Neural cell (in vitro differentiated cells): ENCODE results near the gene B3GAT2.

Experiments used
- CTCF ChIP-seq: fragments of 450-650 bp; IDR thresholded peaks from 2 replicates; pipeline ENCODE4 v1.5.1; 2014; ENCODE audit warnings: antibody characterized with exemption, mild to moderate bottlenecking, moderate library complexity; ENCODE audit not compliant: poor library complexity, severe bottlenecking
- EP300 ChIP-seq: fragments of 450-650 bp; conservative IDR thresholded peaks from 2 replicates; pipeline ENCODE4 v1.6.1; 2014; ENCODE audit warnings: antibody characterized with exemption, mild to moderate bottlenecking, moderate library complexity; ENCODE audit not compliant: poor library complexity, severe bottlenecking
- EZH2 ChIP-seq: fragments of 200-600, 300-800 bp; shearing (Covaris generic), sonication (generic); IDR thresholded peaks from 2 replicates; pipeline ENCODE4 v1.6.1; 2014; ENCODE audit warnings: antibody characterized with exemption, low read length, borderline replicate concordance, mild to moderate bottlenecking; ENCODE audit not compliant: insufficient read depth, poor library complexity, severe bottlenecking
- POLR2AphosphoS5 ChIP-seq: IDR thresholded peaks from 2 replicates; pipeline ENCODE4 v1.6.1; 2012
- RAD21 ChIP-seq: fragments of 450-650 bp; conservative IDR thresholded peaks from 2 replicates; pipeline ENCODE4 v1.6.1; 2014; ENCODE audit warnings: antibody characterized with exemption, mild to moderate bottlenecking, moderate library complexity
- REST ChIP-seq: IDR thresholded peaks from 2 replicates; pipeline ENCODE4 v1.6.1; 2012; ENCODE audit warnings: borderline replicate concordance
- SMC3 ChIP-seq: fragments of 450-650 bp; conservative IDR thresholded peaks from 2 replicates; pipeline ENCODE4 v1.6.1; 2014; ENCODE audit warnings: antibody characterized with exemption, mild to moderate bottlenecking, moderate library complexity; ENCODE audit not compliant: poor library complexity
- TAF1 ChIP-seq: IDR thresholded peaks from 2 replicates; pipeline ENCODE4 v1.6.1; 2012; ENCODE audit warnings: low read depth

- no peak for TF ChIP-seq CTCF
- no peak for TF ChIP-seq EZH2
- no peak for TF ChIP-seq TAF1
- TF ChIP-seq POLR2AphosphoS5: no peak
- TF ChIP-seq REST: no peak
- no peak for TF ChIP-seq EP300
- no peak for TF ChIP-seq RAD21
- no peak for TF ChIP-seq SMC3
Measured at GRCh38 chr6:70894001-70894400, 62.9 kb downstream of the B3GAT2 start.
